ENCODE measurements around the gene PRM2.

PRM2 gene

DNA sequence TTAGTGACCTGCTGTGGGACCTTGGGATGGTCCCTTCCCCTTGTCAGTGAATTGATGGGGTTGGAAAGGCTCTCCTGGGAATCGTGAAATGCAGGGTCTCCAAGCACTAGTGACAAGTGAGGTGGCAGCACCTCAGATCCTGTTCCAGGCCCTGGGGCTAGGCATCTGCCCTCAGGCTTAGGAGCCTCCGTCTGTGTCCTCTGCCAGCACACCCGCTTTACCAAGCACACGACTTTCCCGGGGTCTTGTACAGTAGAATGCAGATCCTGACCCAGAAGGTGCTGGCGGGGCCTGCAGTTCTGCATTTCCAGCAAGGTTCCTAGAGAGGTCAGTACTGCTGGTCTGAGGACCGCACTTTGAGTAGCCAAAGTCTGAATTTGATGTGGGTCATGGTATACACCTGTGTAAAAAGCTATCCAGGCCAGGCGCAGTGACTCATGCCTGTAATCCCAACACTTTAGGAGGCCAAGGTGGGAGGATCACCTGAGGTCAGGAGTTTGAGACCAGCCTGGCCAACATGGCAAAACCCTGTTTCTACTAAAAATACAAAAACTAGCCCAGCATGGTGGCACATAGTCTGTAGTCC is 38.1 kb upstream of the PRM2 start:
- TF ChIP-seq, protein P1, sequence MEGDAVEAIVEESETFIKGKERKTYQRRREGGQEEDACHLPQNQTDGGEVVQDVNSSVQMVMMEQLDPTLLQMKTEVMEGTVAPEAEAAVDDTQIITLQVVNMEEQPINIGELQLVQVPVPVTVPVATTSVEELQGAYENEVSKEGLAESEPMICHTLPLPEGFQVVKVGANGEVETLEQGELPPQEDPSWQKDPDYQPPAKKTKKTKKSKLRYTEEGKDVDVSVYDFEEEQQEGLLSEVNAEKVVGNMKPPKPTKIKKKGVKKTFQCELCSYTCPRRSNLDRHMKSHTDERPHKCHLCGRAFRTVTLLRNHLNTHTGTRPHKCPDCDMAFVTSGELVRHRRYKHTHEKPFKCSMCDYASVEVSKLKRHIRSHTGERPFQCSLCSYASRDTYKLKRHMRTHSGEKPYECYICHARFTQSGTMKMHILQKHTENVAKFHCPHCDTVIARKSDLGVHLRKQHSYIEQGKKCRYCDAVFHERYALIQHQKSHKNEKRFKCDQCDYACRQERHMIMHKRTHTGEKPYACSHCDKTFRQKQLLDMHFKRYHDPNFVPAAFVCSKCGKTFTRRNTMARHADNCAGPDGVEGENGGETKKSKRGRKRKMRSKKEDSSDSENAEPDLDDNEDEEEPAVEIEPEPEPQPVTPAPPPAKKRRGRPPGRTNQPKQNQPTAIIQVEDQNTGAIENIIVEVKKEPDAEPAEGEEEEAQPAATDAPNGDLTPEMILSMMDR (IDR thresholded peaks at IDR 0.05; ENCODE audit: control extremely low read depth, extremely low read depth, low read depth, missing control alignments): no peak
- POLR2A ChIA-PET: no interaction called here
- DNase-seq (ENCODE audit: extremely low spot score): no peak
- CTCF ChIA-PET: no interaction called here

DNA sequence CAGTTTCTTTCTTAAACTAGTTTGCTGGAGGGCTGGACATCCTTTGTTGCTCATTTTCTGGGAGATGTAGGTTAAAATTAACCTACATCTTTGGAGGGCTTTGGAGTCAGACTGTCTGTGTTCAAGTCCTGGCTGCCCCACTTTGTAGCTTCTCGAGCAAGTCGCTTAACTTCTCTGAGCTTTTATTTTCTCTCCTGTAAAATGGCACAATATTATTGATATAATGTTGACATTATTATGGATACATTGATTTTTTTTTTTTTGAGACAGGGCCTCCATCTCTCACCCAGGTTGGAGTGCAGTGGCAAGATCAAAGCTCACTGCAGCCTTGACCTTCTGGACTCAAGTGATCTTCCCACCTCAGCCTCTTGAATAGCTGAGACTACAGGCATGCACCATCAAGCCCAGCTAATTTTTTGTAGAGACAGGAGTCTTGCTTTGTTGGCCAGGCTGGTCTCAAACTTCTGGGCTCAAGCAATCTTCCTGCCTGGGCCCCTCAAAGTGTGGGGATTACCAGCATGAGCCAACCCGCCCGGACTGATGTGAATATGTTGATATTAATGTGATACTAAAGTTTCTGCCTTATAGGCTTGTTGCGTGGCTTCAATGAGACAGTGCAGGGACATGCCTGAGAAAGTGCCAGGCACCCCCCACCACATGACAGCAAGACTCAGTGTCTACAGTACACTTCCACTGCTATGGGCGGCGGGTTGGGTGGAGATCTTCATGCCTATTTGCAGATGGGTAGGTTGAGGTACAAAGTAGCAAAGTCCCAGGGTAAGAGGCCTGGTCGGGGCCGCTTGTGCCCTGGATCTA is 37.4 kb upstream of the PRM2 start:
- TF ChIP-seq, protein P1 (IDR thresholded peaks at IDR 0.05; ENCODE audit: control extremely low read depth, extremely low read depth, low read depth, missing control alignments): no peak
- ChIA-PET POLR2A (interaction anchor here (7.1 kb wide), 1 partner anchor 59 kb away, joined by 52 read pairs; the partner anchor contains the start of gene SOCS1), CTCF (interaction anchor here (6.0 kb wide), 1 partner anchor 57 kb away, joined by 48 read pairs; the partner anchor contains the start of gene SOCS1)
- no peak for DNase-seq (ENCODE audit: extremely low spot score)

DNA sequence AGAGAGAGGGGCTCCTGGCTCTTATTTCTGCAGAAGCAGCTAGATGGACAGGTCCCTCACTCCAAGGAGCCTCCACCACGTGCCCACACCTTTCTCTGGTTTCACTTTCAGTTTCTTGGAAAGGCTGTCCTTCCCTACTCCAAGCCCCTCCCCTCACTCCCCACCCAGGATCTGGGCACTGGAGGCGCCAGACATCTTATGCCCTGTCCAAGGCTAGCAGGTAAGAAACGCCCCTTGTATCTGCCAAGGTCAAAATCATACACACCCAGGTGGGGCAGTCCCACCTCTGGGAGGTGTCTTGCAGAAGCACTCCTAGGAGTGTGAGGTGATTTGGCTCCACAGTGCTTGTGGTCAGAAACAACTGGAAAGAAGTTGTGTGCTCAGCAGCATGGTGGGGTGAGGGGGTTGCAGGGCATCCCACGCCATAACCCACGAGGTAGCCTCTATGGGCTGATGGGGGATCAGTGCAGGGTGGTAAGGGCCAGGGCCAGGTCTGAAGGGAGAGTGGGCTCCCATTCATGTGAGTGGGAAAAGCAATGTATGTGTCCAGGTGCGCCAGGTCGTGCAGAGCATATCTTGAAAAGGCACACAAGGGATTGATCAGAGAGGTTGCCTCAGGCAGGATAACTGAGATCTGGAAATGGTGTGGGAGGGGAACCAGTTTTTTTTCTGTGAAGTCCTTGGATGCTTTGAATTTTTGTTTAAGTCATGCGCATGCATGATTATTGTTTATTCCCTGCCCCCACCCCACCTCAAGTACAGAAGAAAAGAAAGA is 36.6 kb upstream of the PRM2 start:
- ChIA-PET CTCF (interaction anchor here (1.0 to 6.0 kb wide), 5 partner anchors 15 to 359 kb away, joined by 3 to 48 read pairs (median 8); partner anchors contain the start of gene SOCS1), POLR2A (interaction anchor here (7.1 kb wide), 1 partner anchor 58 kb away, joined by 52 read pairs; the partner anchor contains the start of gene SOCS1)
- TF ChIP-seq, protein P1 (IDR thresholded peaks at IDR 0.05; ENCODE audit: control extremely low read depth, extremely low read depth, low read depth, missing control alignments): no peak
- no peak for DNase-seq (ENCODE audit: extremely low spot score)

DNA sequence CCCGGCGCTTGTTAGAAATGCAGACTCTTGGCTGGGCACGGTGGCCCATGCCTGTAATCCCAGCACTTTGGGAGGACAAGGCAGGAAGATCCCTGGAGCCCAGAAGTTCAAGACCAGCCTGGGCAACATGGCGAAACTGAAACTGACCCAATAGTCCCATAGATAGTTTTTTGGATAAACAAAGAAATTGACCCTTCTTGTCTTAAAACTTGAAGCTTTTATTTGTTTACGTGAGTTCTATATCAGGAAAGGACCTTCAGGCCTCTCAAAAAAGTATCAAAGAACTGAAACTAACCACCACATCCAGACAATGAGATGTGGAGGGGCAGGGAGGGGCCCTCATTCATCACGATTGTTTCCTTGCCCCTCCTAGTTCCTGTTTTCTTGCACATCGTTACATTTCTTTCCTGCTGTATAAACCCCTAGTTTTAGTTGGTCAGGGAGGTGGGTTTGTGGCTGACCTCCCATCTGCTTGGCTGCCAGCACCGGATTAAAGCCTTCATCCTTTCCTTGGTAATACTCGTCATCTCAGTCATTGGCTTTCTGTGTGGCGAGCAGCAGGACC is 34.8 kb upstream of the PRM2 start:
- TF ChIP-seq, protein P1 (IDR thresholded peaks at IDR 0.05; ENCODE audit: control extremely low read depth, extremely low read depth, low read depth, missing control alignments): no peak
- POLR2A ChIA-PET: interaction anchor here (1.0 to 7.1 kb wide), 2 partner anchors 30 to 56 kb away, joined by 3 to 52 read pairs; partner anchors contain the start of gene SOCS1
- DNase-seq (ENCODE audit: extremely low spot score): peak; percentile 68
- CTCF ChIA-PET: interaction anchor here (1.1 to 6.0 kb wide), 8 partner anchors 10 to 347 kb away, joined by 3 to 48 read pairs (median 4); partner anchors contain the start of gene SOCS1

DNA sequence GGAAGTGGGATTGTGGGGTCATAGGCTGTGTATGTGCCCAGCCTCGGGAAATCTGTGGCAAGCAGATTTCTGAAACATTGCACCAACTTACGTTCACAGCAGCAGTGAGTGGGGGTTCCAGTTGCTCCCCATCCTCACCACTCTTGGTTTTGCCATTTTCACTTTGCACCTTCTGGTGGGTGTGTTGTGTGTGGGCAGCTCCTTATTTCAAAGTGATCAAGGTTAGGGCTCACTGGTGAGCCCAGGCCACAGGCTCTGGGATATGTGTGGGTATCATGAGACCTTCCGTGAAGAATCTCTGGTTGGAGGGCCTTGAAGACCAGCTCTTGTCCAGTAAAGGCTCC is 34.3 kb upstream of the PRM2 start:
- TF ChIP-seq, protein P1 (IDR thresholded peaks at IDR 0.05; ENCODE audit: control extremely low read depth, extremely low read depth, low read depth, missing control alignments): no peak
- POLR2A ChIA-PET: interaction anchor here (7.1 kb wide), 1 partner anchor 56 kb away, joined by 52 read pairs; the partner anchor contains the start of gene SOCS1
- DNase-seq (ENCODE audit: extremely low spot score): no peak
- CTCF ChIA-PET: interaction anchor here (1.4 to 6.0 kb wide), 6 partner anchors 9 to 347 kb away, joined by 3 to 48 read pairs (median 6); partner anchors contain the start of gene SOCS1

Measured in GM10248 (cell line).